WERI-Rb-1 (cell line): ENCODE data around the gene UCK1.

Source experiments
- DNase-seq: peaks from one replicate; pipeline ENCODE4 v3.0.0-alpha.2; 2020
- H3K27ac ChIP-seq: fragments of 250-450 bp; sonication (Bioruptor Pico); 2 replicates; pipeline ENCODE4 v1.5.1; 2020; ENCODE audit warnings: mild to moderate bottlenecking, moderate library complexity
- H3K27me3 ChIP-seq: fragments of 250-450 bp; sonication (Bioruptor Pico); 2 replicates; pipeline ENCODE4 v1.5.1; 2021; ENCODE audit warnings: mild to moderate bottlenecking, low read depth, moderate library complexity; ENCODE audit not compliant: insufficient read depth, severe bottlenecking
- H3K36me3 ChIP-seq: fragments of 250-450 bp; sonication (Bioruptor Pico); 2 replicates; pipeline ENCODE4 v1.5.1; 2020; ENCODE audit warnings: mild to moderate bottlenecking, moderate library complexity
- H3K4me3 ChIP-seq: 2 replicates; pipeline ENCODE4 v1.5.1; 2011; ENCODE audit warnings: low read depth, mild to moderate bottlenecking, control low read depth, low read length
- H3K9me3 ChIP-seq: fragments of 250-450 bp; sonication (Bioruptor Pico); 2 replicates; pipeline ENCODE4 v1.5.1; 2021; ENCODE audit warnings: mild to moderate bottlenecking, moderate library complexity; ENCODE audit not compliant: severe bottlenecking
- TF ChIP-seq, protein P1 (sequence below): IDR thresholded peaks from 2 replicates; pipeline ENCODE4 v1.5.1; 2011; ENCODE audit warnings: low read depth, mild to moderate bottlenecking, control low read depth, inconsistent platforms, low read length

The UCK1 gene

GRCh38 chr9:131487621-131488031 lies 43.4 kb downstream of the UCK1 start:
- Histone ChIP-seq H3K9me3 (no peaks in the 10 kb centered on the region), H3K27ac (no peak overlapping the region), H3K27me3 (no peaks in the 10 kb centered on the region), H3K36me3 (peaks cover 100% of the 10 kb centered on the region), H3K4me3 (no peak overlapping the region)
- TF ChIP-seq, protein P1, sequence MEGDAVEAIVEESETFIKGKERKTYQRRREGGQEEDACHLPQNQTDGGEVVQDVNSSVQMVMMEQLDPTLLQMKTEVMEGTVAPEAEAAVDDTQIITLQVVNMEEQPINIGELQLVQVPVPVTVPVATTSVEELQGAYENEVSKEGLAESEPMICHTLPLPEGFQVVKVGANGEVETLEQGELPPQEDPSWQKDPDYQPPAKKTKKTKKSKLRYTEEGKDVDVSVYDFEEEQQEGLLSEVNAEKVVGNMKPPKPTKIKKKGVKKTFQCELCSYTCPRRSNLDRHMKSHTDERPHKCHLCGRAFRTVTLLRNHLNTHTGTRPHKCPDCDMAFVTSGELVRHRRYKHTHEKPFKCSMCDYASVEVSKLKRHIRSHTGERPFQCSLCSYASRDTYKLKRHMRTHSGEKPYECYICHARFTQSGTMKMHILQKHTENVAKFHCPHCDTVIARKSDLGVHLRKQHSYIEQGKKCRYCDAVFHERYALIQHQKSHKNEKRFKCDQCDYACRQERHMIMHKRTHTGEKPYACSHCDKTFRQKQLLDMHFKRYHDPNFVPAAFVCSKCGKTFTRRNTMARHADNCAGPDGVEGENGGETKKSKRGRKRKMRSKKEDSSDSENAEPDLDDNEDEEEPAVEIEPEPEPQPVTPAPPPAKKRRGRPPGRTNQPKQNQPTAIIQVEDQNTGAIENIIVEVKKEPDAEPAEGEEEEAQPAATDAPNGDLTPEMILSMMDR: no peak
- DNase-seq: peak; percentile 48

DNA sequence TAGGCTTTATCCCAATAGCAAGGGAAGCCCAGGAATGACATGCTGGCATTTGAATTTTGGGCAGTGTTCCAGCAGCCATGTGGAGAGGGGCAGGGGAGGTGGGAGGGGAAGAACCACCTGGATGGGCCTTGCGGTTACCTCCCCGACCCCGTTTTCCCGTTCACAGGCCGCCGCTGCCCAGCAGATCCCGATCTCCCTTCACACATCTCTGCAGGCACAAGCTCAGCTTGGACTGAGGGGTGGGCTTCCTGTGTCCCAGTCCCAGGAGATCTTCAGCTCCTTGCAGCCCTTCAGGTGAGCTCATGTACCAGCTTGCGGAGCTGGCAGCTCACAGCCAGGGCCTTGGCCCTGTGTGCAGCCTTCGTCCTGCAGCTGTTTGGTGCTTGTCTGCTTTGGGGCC lies 44.1 kb downstream of the UCK1 start:
- TF ChIP-seq, protein P1: no peak
- H3K27ac ChIP-seq: no peak overlapping the region
- DNase-seq: no peak
- no peaks in the 10 kb centered on the region for H3K27me3 ChIP-seq
- no peaks in the 10 kb centered on the region for H3K9me3 ChIP-seq
- peaks cover 100% of the 10 kb centered on the region for H3K36me3 ChIP-seq
- H3K4me3 ChIP-seq: no peak overlapping the region

DNA sequence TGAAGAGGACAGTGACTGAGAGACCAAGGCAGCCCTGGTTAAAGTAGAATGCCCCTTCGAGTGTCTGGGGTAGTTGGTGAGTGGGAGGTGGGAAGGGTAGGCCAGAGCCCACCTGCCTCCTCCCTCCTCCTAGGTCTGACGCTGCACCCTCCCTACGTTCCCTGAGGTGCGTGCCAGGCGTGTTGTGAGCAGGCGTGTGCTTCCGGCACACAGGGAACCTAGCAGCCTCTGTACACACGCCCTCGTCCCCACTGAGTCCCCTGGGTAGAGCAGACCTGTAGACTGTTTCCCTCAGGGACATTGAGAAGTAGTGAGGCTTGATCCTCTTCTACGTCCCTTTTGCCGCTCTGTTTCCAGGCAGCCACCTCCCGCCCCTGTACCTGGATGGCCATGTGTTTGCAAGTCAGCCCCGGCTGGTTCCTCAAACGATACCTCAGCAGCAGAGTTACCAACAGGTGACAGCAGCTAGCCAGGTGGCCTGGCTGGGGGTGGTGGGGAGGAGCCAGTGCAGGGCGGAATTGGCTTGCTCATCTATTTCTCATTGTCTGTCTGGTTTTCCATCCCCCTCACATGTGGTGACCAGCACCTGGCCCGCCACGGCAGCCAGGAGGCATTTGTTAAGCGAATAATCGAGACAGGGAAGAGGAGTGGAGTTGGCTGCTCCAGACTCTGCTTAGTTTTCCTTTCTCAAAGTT lies 45.2 kb downstream of the UCK1 start:
- H3K36me3 ChIP-seq: peaks cover 99% of the 10 kb centered on the region

DNA sequence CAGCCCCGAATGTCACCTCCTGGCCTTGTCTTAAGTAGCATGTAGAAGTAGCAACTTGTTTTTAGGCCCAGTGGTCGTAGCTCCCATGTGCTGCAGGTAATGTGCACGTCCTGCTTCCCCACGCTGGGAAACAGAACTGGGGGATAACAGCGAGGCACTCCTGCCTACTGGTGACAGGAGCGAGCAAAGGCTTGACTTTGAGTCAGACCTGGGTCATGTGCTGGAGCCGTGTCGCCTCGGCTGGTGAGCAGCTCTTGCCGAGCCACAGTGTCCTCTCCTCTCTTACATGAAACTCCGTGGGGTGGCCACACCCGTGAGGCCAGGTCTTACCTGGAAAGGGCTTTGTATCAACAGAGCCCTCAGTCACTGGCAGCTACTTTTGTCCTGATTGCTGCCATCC lies 45.9 kb downstream of the UCK1 start:
- no peak overlapping the region for H3K4me3 ChIP-seq
- H3K36me3 ChIP-seq: peaks cover 99% of the 10 kb centered on the region
- H3K27ac ChIP-seq: no peak overlapping the region
- H3K9me3 ChIP-seq: no peaks in the 10 kb centered on the region
- DNase-seq: no peak
- no peaks in the 10 kb centered on the region for H3K27me3 ChIP-seq
- TF ChIP-seq, protein P1: no peak

More for the DNA sequence above, 45.2 kb downstream of the UCK1 start:
- no peak for DNase-seq
- Histone ChIP-seq H3K4me3 (no peak overlapping the region), H3K27ac (no peak overlapping the region), H3K9me3 (no peaks in the 10 kb centered on the region), H3K27me3 (no peaks in the 10 kb centered on the region)
- TF ChIP-seq, protein P1: no peak

DNA sequence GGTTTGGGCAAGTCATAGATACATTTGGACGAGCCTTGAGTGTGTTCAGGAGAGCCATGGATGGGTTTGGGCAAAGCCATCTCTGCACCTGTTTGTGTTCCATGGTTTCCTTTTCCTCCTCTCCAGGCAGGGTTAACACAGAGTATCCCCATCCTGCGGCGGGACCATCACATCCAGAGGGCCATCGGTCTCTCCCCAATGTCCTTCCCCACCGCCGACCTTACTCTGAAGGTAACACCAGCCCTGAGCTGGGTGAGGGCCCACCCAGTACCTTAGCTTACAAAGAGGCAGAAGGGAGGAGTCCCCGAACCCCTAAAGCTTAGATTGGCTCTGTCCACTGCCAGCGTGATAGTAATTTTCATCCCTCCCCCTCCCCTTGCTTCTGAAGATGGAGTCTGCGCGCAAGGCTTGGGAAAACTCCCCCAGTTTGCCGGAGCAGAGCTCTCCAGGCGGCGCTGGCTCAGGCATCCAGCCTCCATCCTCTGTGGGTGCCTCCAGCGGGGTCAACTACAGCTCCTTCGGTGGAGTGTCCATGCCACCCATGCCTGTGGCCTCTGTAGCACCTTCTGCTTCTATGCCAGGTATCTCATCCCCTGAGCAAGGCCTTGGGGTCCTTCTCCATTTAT lies 46.4 kb downstream of the UCK1 start:
- H3K36me3 ChIP-seq: peaks cover 99% of the 10 kb centered on the region
- H3K27ac ChIP-seq: no peak overlapping the region
- DNase-seq: no peak
- H3K4me3 ChIP-seq: no peak overlapping the region
- no peaks in the 10 kb centered on the region for H3K9me3 ChIP-seq
- TF ChIP-seq, protein P1: no peak
- no peaks in the 10 kb centered on the region for H3K27me3 ChIP-seq
